Measurements from ENCODE around the gene SMURF2. TPM values are rescaled to one million over a fixed set of nuclear protein-coding genes. Genes with fewer than 3 reads are reported as not detected.

The SMURF2 gene
- total RNA-seq (26.0 and 31.3 TPM in 2 replicates), polyA plus RNA-seq (14.3 and 17.1 TPM in 2 replicates)

- Histone ChIP-seq H3K4me1 (ENCODE audit: insufficient read depth) (peaks cover 14% of the 10 kb centered on the region), H3K27me3 (no peaks in the 10 kb centered on the region), H3K4me2 (peak within 1 kb of the TSS; percentile 95), H3K4me3 (peak within 1 kb of the TSS; percentile 92), H4K20me1 (ENCODE audit: insufficient read depth, poor library complexity, severe bottlenecking) (peaks cover 32% of the 10 kb centered on the region), H2AFZ (peak within 1 kb of the TSS; percentile 94), H3K36me3 (replicated peaks; ENCODE audit: insufficient read depth, low read depth) (no peaks in the 10 kb centered on the region), H3K79me2 (peaks cover 38% of the 10 kb centered on the region), H3K27ac (peak within 1 kb of the TSS; percentile 98), H3K9me3 (ENCODE audit: low read depth) (no peaks in the 10 kb centered on the region), H3K9me2 (replicated peaks; ENCODE audit: insufficient read depth) (no peaks in the 10 kb centered on the region)
- TF ChIP-seq CTCF (IDR thresholded peaks at IDR 0.05; ENCODE audit: poor library complexity) = no peak
- no peak for TF ChIP-seq EZH2phosphoT487 (IDR thresholded peaks at IDR 0.05; ENCODE audit: low read depth, severe bottlenecking, unreplicated experiment)
- TF ChIP-seq EZH2 (IDR thresholded peaks at IDR 0.05; ENCODE audit: borderline replicate concordance) = no peak
- 1% methylated on average over 25 of the region's 95 CpGs for WGBS (ENCODE audit: low lambda C conversion rate, missing lambda C conversion rate)
- DNase-seq (ENCODE audit: low spot score) = peak; percentile 90
Measured at GRCh38 chr17:64661976-64662773, at the start of gene SMURF2. Gene SMURF2, minus strand, starts transcription at chr17:64662307. Its CDS starts 427 bp downstream, at chr17:64661880.

- WGBS (ENCODE audit: low lambda C conversion rate, missing lambda C conversion rate) = 75% methylated on average over 4 of the region's 4 CpGs
- H3K36me3 ChIP-seq (replicated peaks; ENCODE audit: insufficient read depth, low read depth) = no peaks in the 10 kb centered on the region
- H3K4me2 ChIP-seq = no peak overlapping the region
- no peaks in the 10 kb centered on the region for H3K27me3 ChIP-seq
- no peaks in the 10 kb centered on the region for H4K20me1 ChIP-seq (ENCODE audit: insufficient read depth, poor library complexity, severe bottlenecking)
- no peaks in the 10 kb centered on the region for H3K9me2 ChIP-seq (replicated peaks; ENCODE audit: insufficient read depth)
- H3K79me2 ChIP-seq = no peaks in the 10 kb centered on the region
- no peak overlapping the region for H3K4me3 ChIP-seq
- DNase-seq (ENCODE audit: low spot score) = no peak
- TF ChIP-seq EZH2 (IDR thresholded peaks at IDR 0.05; ENCODE audit: borderline replicate concordance) (no peak), EZH2phosphoT487 (IDR thresholded peaks at IDR 0.05; ENCODE audit: low read depth, severe bottlenecking, unreplicated experiment) (no peak), CTCF (IDR thresholded peaks at IDR 0.05; ENCODE audit: poor library complexity) (no peak)
- no peak overlapping the region for H2AFZ ChIP-seq
- H3K27ac ChIP-seq = peak overlapping the region; percentile 10
- no peaks in the 10 kb centered on the region for H3K9me3 ChIP-seq (ENCODE audit: low read depth)
- peaks cover 13% of the 10 kb centered on the region for H3K4me1 ChIP-seq (ENCODE audit: insufficient read depth)
Measured at GRCh38 chr17:64709481-64709880, 47.4 kb upstream of the SMURF2 start.

- Histone ChIP-seq H3K79me2 (no peaks in the 10 kb centered on the region), H3K27ac (peak overlapping the region; percentile 59), H3K9me3 (ENCODE audit: low read depth) (no peaks in the 10 kb centered on the region), H3K36me3 (replicated peaks; ENCODE audit: insufficient read depth, low read depth) (no peaks in the 10 kb centered on the region), H3K4me3 (no peak overlapping the region), H3K27me3 (no peaks in the 10 kb centered on the region), H4K20me1 (ENCODE audit: insufficient read depth, poor library complexity, severe bottlenecking) (no peaks in the 10 kb centered on the region), H3K9me2 (replicated peaks; ENCODE audit: insufficient read depth) (no peaks in the 10 kb centered on the region), H3K4me1 (ENCODE audit: insufficient read depth) (peaks cover 13% of the 10 kb centered on the region), H2AFZ (no peak overlapping the region), H3K4me2 (peak overlapping the region; percentile 13)
- no peak for TF ChIP-seq EZH2 (IDR thresholded peaks at IDR 0.05; ENCODE audit: borderline replicate concordance)
- no peak for TF ChIP-seq EZH2phosphoT487 (IDR thresholded peaks at IDR 0.05; ENCODE audit: low read depth, severe bottlenecking, unreplicated experiment)
- TF ChIP-seq CTCF (IDR thresholded peaks at IDR 0.05; ENCODE audit: poor library complexity) = no peak
- DNase-seq (ENCODE audit: low spot score) = peak; percentile 73
- whole genome bisulfite sequencing (ENCODE audit: low lambda C conversion rate, missing lambda C conversion rate) = 35% methylated on average over 10 of the region's 10 CpGs
Measured at GRCh38 chr17:64707050-64707591, 45.0 kb upstream of the SMURF2 start.

Measured in hepatocyte (in vitro differentiated cells).